H1 (cell line): ENCODE data around the gene TFCP2. TPM values are rescaled to one million over a fixed set of nuclear protein-coding genes. Genes with fewer than 3 reads are reported as not detected.

Experiments used
- CTCF ChIA-PET: fragments of 300-600 bp; sonication (Branson Sonifier 250); formaldehyde crosslinking; loops from one replicate; lab custom pipeline; 2021; ENCODE audit not compliant: partially characterized antibody; lab: Charles Lee
- POLR2A ChIA-PET: fragments of 300-600 bp; sonication (Branson Sonifier 250); formaldehyde crosslinking; loops from one replicate; lab custom pipeline; 2021; ENCODE audit warnings: inconsistent platforms; ENCODE audit not compliant: partially characterized antibody; lab: Charles Lee
- DNase-seq, 2 experiments: peaks; one replicate each; pipeline versions ENCODE4 v3.0.0 to v3.0.0-alpha.2; 2010 to 2022; ENCODE audit warnings: low spot score in 2 of 2, low read depth in 1 of 2, mixed read lengths in 1 of 2
- FAIRE-seq: peaks from 2 replicates; lab custom pipeline; 2011; peaks lifted over from hg19 to GRCh38; lab: Jason Lieb, UNC
- H2AFZ ChIP-seq: 2 replicates; pipeline ENCODE4 v1.8.1; 2012; ENCODE audit warnings: low read length, inconsistent platforms
- H2AK5ac ChIP-seq: 2 replicates; pipeline ENCODE4 v1.6.1; 2013; ENCODE audit warnings: low read depth, low read length
- H2BK120ac ChIP-seq: replicated peaks from 2 replicates; pipeline ENCODE3; 2013; ENCODE audit warnings: low read depth, low read length, inconsistent platforms
- H2BK12ac ChIP-seq: 2 replicates; pipeline ENCODE4 v1.6.1; 2013; ENCODE audit warnings: low read depth, low read length
- H2BK15ac ChIP-seq: 2 replicates; pipeline ENCODE4 v1.6.1; 2013; ENCODE audit warnings: low read length
- H2BK20ac ChIP-seq: 2 replicates; pipeline ENCODE4 v1.6.1; 2013; ENCODE audit warnings: low read length
- H2BK5ac ChIP-seq: 2 replicates; pipeline ENCODE4 v1.6.1; 2013; ENCODE audit warnings: low read depth, low read length
- H3K14ac ChIP-seq: 2 replicates; pipeline ENCODE4 v1.6.1; 2013; ENCODE audit warnings: inconsistent platforms; ENCODE audit not compliant: insufficient read length
- H3K18ac ChIP-seq: 2 replicates; pipeline ENCODE4 v1.6.1; 2013; ENCODE audit warnings: low read length; ENCODE audit errors: extremely low read depth
- H3K23ac ChIP-seq: 2 replicates; pipeline ENCODE4 v1.6.1; 2013; ENCODE audit warnings: inconsistent platforms; ENCODE audit not compliant: insufficient read length
- H3K23me2 ChIP-seq: 2 replicates; pipeline ENCODE4 v1.6.1; 2013; ENCODE audit warnings: low read depth, low read length
- H3K27ac ChIP-seq: 2 replicates; pipeline ENCODE4 v1.6.1; 2011; ENCODE audit warnings: low read depth, low read length, inconsistent platforms
- H3K27me3 ChIP-seq, 4 experiments: replicated peaks in 1 of 4; 1 replicate in 1 of 4; 2 replicates in 3 of 4; pipeline versions ENCODE4 v1.6.1 to v1.8.1; 2011 to 2013; ENCODE audit warnings: low read length in 3 of 4, mild to moderate bottlenecking in 3 of 4, inconsistent platforms in 2 of 4, mixed read lengths in 2 of 4, moderate library complexity in 1 of 4; ENCODE audit not compliant: control insufficient read depth in 3 of 4, insufficient read depth in 3 of 4; ENCODE audit errors: extremely low read depth in 1 of 4
- H3K36me3 ChIP-seq, 4 experiments: 2 replicates each; pipeline versions ENCODE4 v1.6.1 to v1.8.1; 2011 to 2013; ENCODE audit warnings: mild to moderate bottlenecking in 4 of 4, low read length in 3 of 4, moderate library complexity in 2 of 4, control low read depth in 1 of 4, inconsistent platforms in 1 of 4; ENCODE audit not compliant: insufficient read depth in 4 of 4, control insufficient read depth in 2 of 4
- H3K4ac ChIP-seq: replicated peaks from 2 replicates; pipeline ENCODE3; 2013; ENCODE audit warnings: low read length, low read depth, mixed read lengths, inconsistent platforms; ENCODE audit not compliant: insufficient read length
- H3K4me1 ChIP-seq, 4 experiments: replicated peaks in 1 of 4; 1 replicate in 1 of 4; 2 replicates in 3 of 4; pipeline versions ENCODE4 v1.6.1 to v1.8.1; 2011 to 2013; ENCODE audit warnings: low read length in 3 of 4, inconsistent platforms in 2 of 4, mixed read lengths in 1 of 4; ENCODE audit not compliant: insufficient read depth in 4 of 4, control insufficient read depth in 3 of 4
- H3K4me2 ChIP-seq, 2 experiments: 2 replicates each; pipeline versions ENCODE4 v1.6.1 to v1.8.1; 2011 to 2013; ENCODE audit warnings: low read depth in 2 of 2, low read length in 2 of 2, control low read depth in 1 of 2, inconsistent platforms in 1 of 2, mild to moderate bottlenecking in 1 of 2; ENCODE audit not compliant: insufficient read depth in 1 of 2
- H3K4me3 ChIP-seq, 4 experiments: fragments of 200-600, 300-600 bp in 1 of 4; sonication (generic), shearing (Covaris generic), sonication (Bioruptor Twin) in 1 of 4; 2 replicates each; pipeline versions ENCODE4 v1.5.1 to v1.8.1; 2011 to 2016; ENCODE audit warnings: low read length in 4 of 4, low read depth in 3 of 4, control low read depth in 2 of 4, inconsistent platforms in 2 of 4, mild to moderate bottlenecking in 2 of 4, mixed read lengths in 1 of 4, moderate library complexity in 1 of 4; ENCODE audit not compliant: insufficient read depth in 2 of 4; ENCODE audit errors: extremely low read depth in 1 of 4
- H3K56ac ChIP-seq: replicated peaks from 2 replicates; pipeline ENCODE3; 2013; ENCODE audit warnings: low read depth, mild to moderate bottlenecking, mixed read lengths, low read length, inconsistent platforms; ENCODE audit not compliant: insufficient read length
- H3K79me1 ChIP-seq: 2 replicates; pipeline ENCODE4 v1.6.1; 2013; ENCODE audit warnings: low read depth, low read length, control low read depth
- H3K79me2 ChIP-seq, 2 experiments: 2 replicates each; pipeline versions ENCODE4 v1.6.1 to v1.8.1; 2012 to 2013; ENCODE audit warnings: low read length in 2 of 2, mild to moderate bottlenecking in 2 of 2, inconsistent platforms in 1 of 2; ENCODE audit not compliant: insufficient read depth in 2 of 2, control insufficient read depth in 1 of 2
- H3K9ac ChIP-seq, 4 experiments: replicated peaks in 1 of 4; 1 replicate in 1 of 4; 2 replicates in 3 of 4; pipeline versions ENCODE4 v1.6.1 to v1.8.1; 2011 to 2013; ENCODE audit warnings: low read depth in 3 of 4, low read length in 3 of 4, control low read depth in 2 of 4, mild to moderate bottlenecking in 2 of 4, moderate library complexity in 2 of 4, inconsistent platforms in 1 of 4; ENCODE audit errors: extremely low read depth in 1 of 4
- H3K9me3 ChIP-seq, 2 experiments: 2 replicates each; pipeline versions ENCODE4 v1.6.1 to v1.8.1; 2012 to 2013; ENCODE audit warnings: mild to moderate bottlenecking in 2 of 2, moderate library complexity in 2 of 2, control low read depth in 1 of 2, inconsistent platforms in 1 of 2, low read depth in 1 of 2, low read length in 1 of 2, mixed read lengths in 1 of 2; ENCODE audit not compliant: insufficient read depth in 2 of 2
- H4K20me1 ChIP-seq, 2 experiments: replicated peaks in 1 of 2; 2 replicates each; pipeline versions ENCODE3 to v1.8.1; 2011 to 2013; ENCODE audit warnings: inconsistent platforms in 2 of 2, low read length in 2 of 2, mild to moderate bottlenecking in 1 of 2; ENCODE audit not compliant: insufficient read depth in 2 of 2, control insufficient read depth in 1 of 2
- H4K5ac ChIP-seq: 2 replicates; pipeline ENCODE4 v1.6.1; 2013; ENCODE audit warnings: low read length, low read depth, mixed read lengths, inconsistent platforms; ENCODE audit not compliant: insufficient read length
- H4K8ac ChIP-seq: 2 replicates; pipeline ENCODE4 v1.8.0; 2013; ENCODE audit warnings: mild to moderate bottlenecking, moderate library complexity, low read length, inconsistent platforms; ENCODE audit not compliant: insufficient read depth; ENCODE audit errors: extremely low read depth
- H4K91ac ChIP-seq: replicated peaks from 2 replicates; pipeline ENCODE3; 2013; ENCODE audit warnings: low read length, mixed read lengths, inconsistent platforms; ENCODE audit not compliant: insufficient read length
- GTF2F1 ChIP-seq: IDR thresholded peaks from 2 replicates; pipeline ENCODE4 v1.6.1; 2012; ENCODE audit warnings: low read depth, low read length, improper control_type of control experiment, borderline replicate concordance
- KDM4A ChIP-seq: IDR thresholded peaks from one replicate; pipeline ENCODE4 v1.7.1; 2012; ENCODE audit warnings: low read depth, mild to moderate bottlenecking, moderate library complexity, low read length, inconsistent platforms; ENCODE audit not compliant: severe bottlenecking
- MAFK ChIP-seq: IDR thresholded peaks from 2 replicates; pipeline ENCODE4 v1.6.1; 2012; ENCODE audit warnings: low read depth, mild to moderate bottlenecking, improper control_type of control experiment, low read length
- MAX ChIP-seq: IDR thresholded peaks from 2 replicates; pipeline ENCODE4 v1.6.1; 2012; ENCODE audit warnings: inconsistent platforms
- POLR2AphosphoS5 ChIP-seq: IDR thresholded peaks from 2 replicates; pipeline ENCODE4 v1.6.1; 2011; ENCODE audit warnings: low read depth, low read length
- RFX5 ChIP-seq: IDR thresholded peaks from 2 replicates; pipeline ENCODE4 v1.6.1; 2011; ENCODE audit warnings: low read depth, low read length, improper control_type of control experiment, borderline replicate concordance
- SIRT6 ChIP-seq: IDR thresholded peaks from one replicate; pipeline ENCODE4 v1.7.1; 2012; ENCODE audit warnings: low read length, inconsistent platforms
- SIX5 ChIP-seq: IDR thresholded peaks from 2 replicates; pipeline ENCODE4 v1.6.1; 2011; ENCODE audit warnings: mild to moderate bottlenecking, low read depth, low read length
- SP2 ChIP-seq: IDR thresholded peaks from 2 replicates; pipeline ENCODE4 v1.6.1; 2012; ENCODE audit warnings: mild to moderate bottlenecking, low read length, inconsistent platforms
- USF2 ChIP-seq: IDR thresholded peaks from 2 replicates; pipeline ENCODE4 v1.6.1; 2011; ENCODE audit warnings: low read length, improper control_type of control experiment
- WGBS, 2 experiments: shearing (Covaris generic) in 1 of 2; methylation state at CpG; one replicate each; pipeline versions ENCODE4 v1.1.6 to v1.1.7; 2013 to 2015; ENCODE audit warnings: low lambda C conversion rate in 2 of 2, mixed read lengths in 2 of 2, inconsistent platforms in 1 of 2, low coverage in 1 of 2, missing lambda C conversion rate in 1 of 2; ENCODE audit not compliant: insufficient replicate concordance in 2 of 2, insufficient coverage in 1 of 2, insufficient read length in 1 of 2; ENCODE audit errors: extremely low coverage in 1 of 2, missing lambda C conversion rate in 1 of 2; 5-methylcytosine and 5-hydroxymethylcytosine counted together
- polyA plus RNA-seq, 7 experiments: library from polyadenylated mRNA; depleted of rRNA in 3 of 7; stranded (reverse) in 5 of 7; unstranded in 2 of 7; fragments of >200 nt in 5 of 7; fragments of 200-250 nt in 2 of 7; gene quantifications; 1 replicate in 5 of 7; 2 replicates in 1 of 7; 4 replicates in 1 of 7; pipeline versions ENCODE4 v1.2.1 to v1.2.3, GENCODE V29; 2011 to 2013; ENCODE audit warnings: missing spikeins in 2 of 7, mixed read lengths in 2 of 7
- total RNA-seq: library from RNA; stranded (reverse); fragmentation: NEBNext Ultra II Directional; extraction: Animal tissue kit (Norgen Biotek cat#: 25700); gene quantifications from 2 replicates; pipeline ENCODE4 v1.2.1, GENCODE V29; 2021

The TFCP2 gene
- total and polyA plus RNA-seq, 2 of the 8 experiments (the other 6 are each of a cell fraction or from before 2014, with no cell fraction given): 19.8 to 49.2 TPM

DNA sequence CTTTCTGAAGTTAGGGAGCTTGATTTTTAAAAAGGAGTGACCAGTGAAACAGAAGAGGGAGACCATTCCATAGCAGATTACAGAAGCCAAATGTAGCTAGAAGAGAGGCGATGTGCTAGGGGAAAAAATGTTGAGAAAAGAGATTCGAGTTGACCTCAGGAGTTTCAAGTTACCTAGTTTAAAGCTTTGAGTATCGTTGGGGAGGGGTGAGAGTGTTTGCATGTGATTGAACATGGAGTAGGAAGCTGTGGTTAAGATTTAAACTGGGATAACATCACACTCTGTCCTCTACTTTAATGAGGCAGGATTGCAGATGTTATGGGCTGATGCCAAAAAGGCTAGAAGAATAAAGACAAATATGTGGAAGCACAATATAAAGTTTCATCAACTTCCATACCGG lies 121.1 kb downstream of the TFCP2 start:
- no peak for FAIRE-seq
- no peak overlapping the region for H3K18ac ChIP-seq
- peaks cover 7% of the 10 kb centered on the region for H3K23me2 ChIP-seq
- POLR2A ChIA-PET: interaction anchor here (0.8 to 1.7 kb wide), 7 partner anchors 10 to 180 kb away, joined by 3 to 9 read pairs (median 3); partner anchors contain the start of genes CSRNP2 and POU6F1
- H2AK5ac ChIP-seq: no peak overlapping the region
- no peak overlapping the region for H3K27ac ChIP-seq
- no peaks in the 10 kb centered on the region for H3K27me3 ChIP-seq
- CTCF ChIA-PET: interaction anchor here (0.6 to 0.8 kb wide), 3 partner anchors 11 to 287 kb away, joined by 3 to 4 read pairs (median 3); no protein-coding TSS in a partner anchor
- no peak overlapping the region for H4K5ac ChIP-seq
- H4K8ac ChIP-seq: no peak overlapping the region
- H3K9me3 ChIP-seq: no peaks in the 10 kb centered on the region
- H3K23ac ChIP-seq: no peak overlapping the region
- peaks cover 0 to 4% (median 1%) of the 10 kb centered on the region in 4 experiments; a peak in 3 of 7 replicates for H3K4me1 ChIP-seq
- peaks cover 0 to 3% of the 10 kb centered on the region in 2 experiments for H4K20me1 ChIP-seq
- no peak overlapping the region for H3K9ac ChIP-seq
- no peak overlapping the region for H2BK120ac ChIP-seq
- H2BK15ac ChIP-seq: no peak overlapping the region
- no peak overlapping the region for H3K4me2 ChIP-seq
- no peak overlapping the region for H3K4me3 ChIP-seq
- peaks cover 2% of the 10 kb centered on the region; the same call in 1 of the 2 replicates for H3K79me1 ChIP-seq
- peaks cover 6 to 34% (median 26%) of the 10 kb centered on the region in 4 experiments for H3K36me3 ChIP-seq
- H2BK20ac ChIP-seq: no peak overlapping the region
- no peak for DNase-seq
- 87% methylated on average over 4 of the region's 4 CpGs; no CpG with 5 or more reads in 1 of the 2 experiments for WGBS, 2 experiments
- H2BK12ac ChIP-seq: 0 out of 2 replicates have a peak overlapping the region, but pooled peaks have one; percentile 9
- H3K79me2 ChIP-seq: peaks cover 0 to 15% of the 10 kb centered on the region in 2 experiments; a peak in 1 of 4 replicates
- no peak overlapping the region for H4K91ac ChIP-seq
- no peak overlapping the region for H2BK5ac ChIP-seq
- no peak overlapping the region for H3K14ac ChIP-seq
- H3K4ac ChIP-seq: no peak overlapping the region
- H2AFZ ChIP-seq: no peak overlapping the region
- no peak overlapping the region for H3K56ac ChIP-seq
- TF ChIP-seq USF2 (no peak), SP2 (no peak), KDM4A (no peak), POLR2AphosphoS5 (no peak), MAX (no peak), MAFK (no peak), RFX5 (no peak), SIX5 (no peak), SIRT6 (no peak), GTF2F1 (no peak)
